IMR-90 (cell line): ENCODE results near the gene OR1A1. TPM values are rescaled to one million over a fixed set of nuclear protein-coding genes. Genes with fewer than 3 reads are reported as not detected.

Experiments used
- ATAC-seq: fragments of 200-7000 bp; cut with Tn5 transposase; 2 replicates; pipeline ENCODE4 v1.9.1; 2020; ENCODE audit warnings: low read depth, mild to moderate bottlenecking, moderate library complexity
- BruUV-seq: library from RNA; stranded (reverse); fragments of 400-500 nt; replicated peaks from 2 replicates; lab custom pipeline; 2021; lab: Mats Ljungman, UMichigan
- CTCF ChIA-PET: fragments of 300-600 bp; formaldehyde crosslinking; extraction: SDS; loops from one replicate; lab custom pipeline; 2021; ENCODE audit warnings: antibody characterized with exemption; lab: Yijun Ruan, JAX
- POLR2A ChIA-PET: fragments of 300-600 bp; sonication (Branson Sonifier 250); formaldehyde crosslinking; loops from one replicate; lab custom pipeline; 2022; ENCODE audit warnings: antibody characterized with exemption; ENCODE audit not compliant: unreplicated experiment; lab: Charles Lee
- DNase-seq: peaks from one replicate; pipeline ENCODE4 v3.0.0; 2013
- H2AFZ ChIP-seq: replicated peaks from 2 replicates; pipeline ENCODE3; 2013; ENCODE audit warnings: low read length, mild to moderate bottlenecking; ENCODE audit not compliant: poor library complexity
- H2AK5ac ChIP-seq: 2 replicates; pipeline ENCODE4 v1.6.1; 2013; ENCODE audit warnings: low read depth, low read length, inconsistent platforms
- H2AK9ac ChIP-seq: replicated peaks from 2 replicates; pipeline ENCODE3; 2013; ENCODE audit warnings: mild to moderate bottlenecking, low read depth, low read length, moderate library complexity; ENCODE audit not compliant: poor library complexity
- H2BK120ac ChIP-seq: 2 replicates; pipeline ENCODE4 v1.6.1; 2013; ENCODE audit warnings: low read depth, low read length, inconsistent platforms
- H2BK15ac ChIP-seq: 3 replicates; pipeline ENCODE4 v1.6.1; 2013; ENCODE audit warnings: low read depth, low read length, inconsistent platforms
- H2BK20ac ChIP-seq: 2 replicates; pipeline ENCODE4 v1.6.1; 2013; ENCODE audit warnings: low read depth, mild to moderate bottlenecking, inconsistent platforms, low read length, moderate library complexity
- H2BK5ac ChIP-seq: 2 replicates; pipeline ENCODE4 v1.6.1; 2013; ENCODE audit warnings: mild to moderate bottlenecking, low read depth, low read length, inconsistent platforms; ENCODE audit not compliant: poor library complexity, severe bottlenecking
- H3K14ac ChIP-seq: replicated peaks from 2 replicates; pipeline ENCODE4 v1.6.1; 2013; ENCODE audit warnings: low read depth, low read length, inconsistent platforms
- H3K18ac ChIP-seq: 2 replicates; pipeline ENCODE4 v1.6.1; 2013; ENCODE audit warnings: low read depth, low read length, control low read depth
- H3K23ac ChIP-seq: 2 replicates; pipeline ENCODE4 v1.6.1; 2013; ENCODE audit warnings: low read depth, low read length, inconsistent platforms
- H3K27ac ChIP-seq: 2 replicates; pipeline ENCODE4 v1.5.1; 2013; ENCODE audit warnings: mild to moderate bottlenecking, control low read depth, low read length; ENCODE audit not compliant: insufficient read depth
- H3K27me3 ChIP-seq: 2 replicates; pipeline ENCODE4 v1.6.1; 2013; ENCODE audit warnings: low read length; ENCODE audit not compliant: control insufficient read depth, insufficient read depth
- H3K36me3 ChIP-seq: 2 replicates; pipeline ENCODE4 v1.6.1; 2013; ENCODE audit warnings: low read length, mixed read lengths; ENCODE audit not compliant: control insufficient read depth, insufficient read depth
- H3K4ac ChIP-seq: 2 replicates; pipeline ENCODE4 v1.6.1; 2013; ENCODE audit warnings: low read depth, low read length, inconsistent platforms
- H3K4me1 ChIP-seq: 2 replicates; pipeline ENCODE4 v1.6.1; 2013; ENCODE audit warnings: low read length, mixed read lengths; ENCODE audit not compliant: control insufficient read depth, insufficient read depth
- H3K4me2 ChIP-seq: 2 replicates; pipeline ENCODE4 v1.6.1; 2013; ENCODE audit warnings: low read depth, mild to moderate bottlenecking, control low read depth, low read length, moderate library complexity
- H3K4me3 ChIP-seq: 2 replicates; pipeline ENCODE4 v1.5.1; 2013; ENCODE audit warnings: low read depth, mild to moderate bottlenecking, control low read depth, low read length, moderate library complexity; ENCODE audit not compliant: insufficient read depth
- H3K56ac ChIP-seq: 2 replicates; pipeline ENCODE4 v1.6.1; 2013; ENCODE audit warnings: low read length, inconsistent platforms; ENCODE audit not compliant: insufficient read depth; ENCODE audit errors: extremely low read depth
- H3K79me1 ChIP-seq, 2 experiments: 2 replicates each; pipeline ENCODE4 v1.6.1; 2013; ENCODE audit warnings: low read length in 2 of 2, inconsistent platforms in 1 of 2, low read depth in 1 of 2
- H3K9ac ChIP-seq: 2 replicates; pipeline ENCODE4 v1.6.1; 2013; ENCODE audit warnings: low read depth, low read length, control low read depth
- H3K9me1 ChIP-seq: 2 replicates; pipeline ENCODE4 v1.6.1; 2013; ENCODE audit warnings: low read length, inconsistent platforms; ENCODE audit not compliant: insufficient read depth
- H3K9me3 ChIP-seq: 2 replicates; pipeline ENCODE4 v1.6.1; 2013; ENCODE audit warnings: low read length; ENCODE audit not compliant: control insufficient read depth, insufficient read depth
- H4K20me1 ChIP-seq: 2 replicates; pipeline ENCODE4 v1.6.1; 2013; ENCODE audit warnings: low read length, inconsistent platforms; ENCODE audit not compliant: insufficient read depth
- H4K5ac ChIP-seq: 2 replicates; pipeline ENCODE4 v1.6.1; 2013; ENCODE audit warnings: mild to moderate bottlenecking, low read depth, low read length, control low read depth
- H4K8ac ChIP-seq, 2 experiments: 2 replicates each; pipeline ENCODE4 v1.6.1; 2013; ENCODE audit warnings: low read depth in 2 of 2, low read length in 2 of 2, control low read depth in 1 of 2, inconsistent platforms in 1 of 2
- H4K91ac ChIP-seq: 2 replicates; pipeline ENCODE4 v1.6.1; 2013; ENCODE audit warnings: low read depth, low read length, inconsistent platforms; ENCODE audit not compliant: insufficient read depth
- CEBPB ChIP-seq: IDR thresholded peaks from 2 replicates; pipeline ENCODE4 v1.6.1; 2012; ENCODE audit warnings: low read depth, low read length, improper control_type of control experiment
- MAZ ChIP-seq: IDR thresholded peaks from 2 replicates; pipeline ENCODE4 v1.6.1; 2012; ENCODE audit warnings: low read depth, mild to moderate bottlenecking, low read length, improper control_type of control experiment, moderate library complexity, borderline replicate concordance
- WGBS, 2 experiments: methylation state at CpG; one replicate each; pipeline versions ENCODE4 v1.1.5 to v1.1.7; 2013; ENCODE audit warnings: missing lambda C conversion rate in 2 of 2; ENCODE audit not compliant: insufficient read length in 1 of 2; ENCODE audit errors: extremely low coverage in 2 of 2; 5-methylcytosine and 5-hydroxymethylcytosine counted together
- dilution Hi-C: fragments of 300-500 bp; cut with HindIII; formaldehyde crosslinking; loops from one replicate; pipeline ENCODE4 v1.14.3; 2018; ENCODE audit warnings: low sequenced_read_pairs; ENCODE audit not compliant: unreplicated experiment
- in situ Hi-C: fragments of 300-500 bp; cut with MboI; formaldehyde crosslinking; loops from 3 replicates; pipeline ENCODE4 v1.14.3; 2019; ENCODE audit warnings: low sequenced_read_pairs, inconsistent platforms, mixed read lengths
- intact Hi-C: fragments of 100-400 bp; cut with micrococcal nuclease; formaldehyde crosslinking; loops from 2 replicates; pipeline ENCODE4 v1.10.0; 2022
- polyA plus RNA-seq, 3 experiments: library from polyadenylated mRNA; depleted of rRNA; stranded (reverse); fragments of >200 nt; gene quantifications; 2 replicates each; pipeline ENCODE4 v1.2.3, GENCODE V29; 2012; ENCODE audit warnings: low replicate concordance in 1 of 3
- total RNA-seq: library from RNA; depleted of rRNA; stranded (reverse); fragments of >200 nt; gene quantifications from 2 replicates; pipeline ENCODE4 v1.2.3, GENCODE V29; 2012
- TF ChIP-seq, protein P1 (sequence below): fragments of 150-350 bp; IDR thresholded peaks from 2 replicates; pipeline ENCODE4 v1.6.1; 2016; ENCODE audit warnings: low read depth, mild to moderate bottlenecking, low read length, moderate library complexity, borderline replicate concordance

Gene OR1A1
- total and polyA plus RNA-seq, 2 of the 4 experiments (the other 2 are of a cell fraction) = not detected

DNA sequence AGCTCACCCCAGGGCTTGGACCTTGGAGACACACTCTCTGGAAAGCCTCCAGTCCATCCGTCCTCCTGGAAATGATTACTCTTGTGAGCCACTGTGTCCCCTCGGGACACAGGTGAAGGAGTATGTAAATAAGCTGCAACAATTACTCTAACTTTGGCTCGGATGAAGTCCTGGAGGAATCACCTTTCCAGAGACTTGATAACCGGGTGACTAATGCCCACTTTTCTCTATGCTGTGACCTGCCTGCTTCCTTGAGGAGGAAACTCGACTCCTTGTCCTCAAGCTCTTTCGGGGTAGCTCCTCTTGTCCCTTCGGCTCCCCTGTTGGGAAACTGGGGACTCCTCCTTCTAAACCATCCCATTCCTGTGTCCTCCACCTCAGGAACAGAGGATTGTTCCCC, at the start of gene OR1A1 (continued):
- TF ChIP-seq, protein P1, sequence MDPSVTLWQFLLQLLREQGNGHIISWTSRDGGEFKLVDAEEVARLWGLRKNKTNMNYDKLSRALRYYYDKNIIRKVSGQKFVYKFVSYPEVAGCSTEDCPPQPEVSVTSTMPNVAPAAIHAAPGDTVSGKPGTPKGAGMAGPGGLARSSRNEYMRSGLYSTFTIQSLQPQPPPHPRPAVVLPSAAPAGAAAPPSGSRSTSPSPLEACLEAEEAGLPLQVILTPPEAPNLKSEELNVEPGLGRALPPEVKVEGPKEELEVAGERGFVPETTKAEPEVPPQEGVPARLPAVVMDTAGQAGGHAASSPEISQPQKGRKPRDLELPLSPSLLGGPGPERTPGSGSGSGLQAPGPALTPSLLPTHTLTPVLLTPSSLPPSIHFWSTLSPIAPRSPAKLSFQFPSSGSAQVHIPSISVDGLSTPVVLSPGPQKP = no peak

DNA sequence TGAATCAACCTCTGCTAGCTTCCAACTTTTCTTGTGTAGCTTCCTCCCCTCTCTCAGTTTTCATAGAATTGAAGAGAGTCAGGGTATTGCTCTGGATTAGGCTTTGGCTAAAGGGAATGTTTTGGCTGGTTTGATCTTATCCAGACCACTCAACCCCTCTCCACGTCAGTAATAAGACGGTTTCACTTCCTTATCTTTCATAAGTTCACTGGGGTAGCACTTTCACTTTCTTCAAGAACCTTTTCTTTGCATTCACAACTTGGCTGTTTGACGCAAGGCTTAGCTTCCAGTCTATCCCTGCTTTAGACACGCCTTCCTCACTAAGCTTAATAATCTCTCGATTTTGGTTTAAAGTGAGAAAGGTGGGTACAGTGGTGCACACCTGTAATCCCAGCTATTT, 39.9 kb upstream of the OR1A1 start:
- H3K4me3 ChIP-seq = no peak overlapping the region
- POLR2A ChIA-PET = no interaction called here
- H3K56ac ChIP-seq = no peak overlapping the region
- no peak overlapping the region for H2BK15ac ChIP-seq
- H3K9me3 ChIP-seq = peaks cover 24% of the 10 kb centered on the region
- in situ Hi-C loops (no loop called here), intact Hi-C loops (no loop called here), dilution Hi-C loops (no loop called here)
- H3K79me1 ChIP-seq = no peaks in the 10 kb centered on the region
- ATAC-seq (no peak), DNase-seq (no peak)
- no CpG with 5 or more reads among the region's 5 CpGs for WGBS, 2 experiments
- no peaks in the 10 kb centered on the region for H3K9me1 ChIP-seq
- H3K36me3 ChIP-seq = no peaks in the 10 kb centered on the region
- H3K23ac ChIP-seq = no peak overlapping the region
- no peak overlapping the region for H2BK20ac ChIP-seq
- no peak overlapping the region for H4K91ac ChIP-seq
- H3K27me3 ChIP-seq = no peaks in the 10 kb centered on the region
- no peak overlapping the region for H2AFZ ChIP-seq
- no peak overlapping the region for H3K18ac ChIP-seq
- H3K4me2 ChIP-seq = no peak overlapping the region
- H2AK5ac ChIP-seq = no peak overlapping the region
- no peak overlapping the region for H2BK5ac ChIP-seq
- no peak overlapping the region for H2AK9ac ChIP-seq
- no peak overlapping the region for H2BK120ac ChIP-seq
- H4K20me1 ChIP-seq = no peaks in the 10 kb centered on the region
- BruUV-seq = no TSS peak
- no peak overlapping the region for H3K14ac ChIP-seq
- no peak overlapping the region for H4K5ac ChIP-seq
- no peaks in the 10 kb centered on the region for H3K4me1 ChIP-seq
- H3K4ac ChIP-seq = no peak overlapping the region
- TF ChIP-seq CEBPB = no peak
- TF ChIP-seq MAZ = no peak
- CTCF ChIA-PET = no interaction called here
- no peak overlapping the region for H3K9ac ChIP-seq
- no peak overlapping the region for H4K8ac ChIP-seq
- H3K27ac ChIP-seq = no peak overlapping the region
